Erythroblast (primary cell): Measurements from ENCODE around the gene FUBP1.

Experiments used
- DNase-seq, 2 experiments: peaks; one replicate each; lab custom pipeline; 2025; lab: John Stamatoyannopoulos, UW
- GATA1 ChIP-seq: IDR thresholded peaks from 2 replicates; pipeline ENCODE4 v1.6.1; 2011; ENCODE audit warnings: low read depth, mild to moderate bottlenecking, control low read depth, low read length, moderate library complexity
- POLR2A ChIP-seq: IDR thresholded peaks from 2 replicates; pipeline ENCODE4 v1.6.1; 2011; ENCODE audit warnings: mild to moderate bottlenecking, low read length

Gene FUBP1

DNA sequence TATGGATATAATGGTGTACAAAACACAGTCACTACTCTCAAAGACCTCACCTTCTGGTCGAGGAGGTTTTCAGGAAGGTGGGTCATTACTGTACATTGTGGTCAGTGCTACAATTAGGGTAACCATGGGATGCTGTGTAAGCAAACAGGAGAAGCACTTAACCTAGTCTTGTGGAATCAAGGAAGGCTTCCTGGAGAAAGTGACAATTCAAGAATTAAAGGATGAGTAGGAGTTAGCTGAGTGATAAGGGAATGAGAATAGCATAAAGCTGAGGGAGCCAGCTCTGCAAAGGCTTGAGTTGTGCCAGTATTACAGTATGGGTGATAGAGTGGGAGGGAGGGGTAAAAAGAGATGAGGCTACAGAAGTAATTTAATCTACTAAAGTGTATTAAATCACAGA, 73.3 kb downstream of the FUBP1 start:
- DNase-seq = no peak
- no peak for TF ChIP-seq GATA1
- no peak for TF ChIP-seq POLR2A

DNA sequence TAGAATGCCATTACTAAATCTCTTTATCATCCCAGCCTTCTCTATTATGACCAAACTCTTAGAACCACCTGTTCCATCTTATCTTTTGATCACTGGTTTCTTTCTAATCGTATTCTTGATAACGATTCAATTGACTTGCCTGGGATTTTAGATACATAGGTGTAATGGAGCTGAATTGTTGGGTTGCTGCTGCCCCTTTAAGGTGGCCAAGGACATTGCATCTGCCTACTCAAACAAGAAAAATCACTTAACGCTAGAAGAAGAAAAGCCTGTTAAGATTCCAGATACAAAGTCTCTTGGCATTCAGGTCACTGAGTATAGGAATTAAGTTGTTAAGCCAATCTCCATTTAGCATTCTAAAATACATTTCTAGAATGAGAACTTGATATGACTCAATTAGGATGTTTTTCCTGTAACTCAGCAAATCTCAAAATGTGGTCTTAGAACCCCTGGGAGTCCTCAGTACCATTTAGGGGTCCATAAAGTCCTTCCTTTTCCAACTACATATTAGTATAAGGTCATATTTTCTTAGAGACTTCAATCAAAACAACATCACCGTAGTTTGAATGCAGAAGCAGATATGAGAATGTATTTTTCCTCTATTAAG, 78.1 kb downstream of the FUBP1 start:
- TF ChIP-seq GATA1 = no peak
- DNase-seq = peak; percentile 47 to 55

DNA sequence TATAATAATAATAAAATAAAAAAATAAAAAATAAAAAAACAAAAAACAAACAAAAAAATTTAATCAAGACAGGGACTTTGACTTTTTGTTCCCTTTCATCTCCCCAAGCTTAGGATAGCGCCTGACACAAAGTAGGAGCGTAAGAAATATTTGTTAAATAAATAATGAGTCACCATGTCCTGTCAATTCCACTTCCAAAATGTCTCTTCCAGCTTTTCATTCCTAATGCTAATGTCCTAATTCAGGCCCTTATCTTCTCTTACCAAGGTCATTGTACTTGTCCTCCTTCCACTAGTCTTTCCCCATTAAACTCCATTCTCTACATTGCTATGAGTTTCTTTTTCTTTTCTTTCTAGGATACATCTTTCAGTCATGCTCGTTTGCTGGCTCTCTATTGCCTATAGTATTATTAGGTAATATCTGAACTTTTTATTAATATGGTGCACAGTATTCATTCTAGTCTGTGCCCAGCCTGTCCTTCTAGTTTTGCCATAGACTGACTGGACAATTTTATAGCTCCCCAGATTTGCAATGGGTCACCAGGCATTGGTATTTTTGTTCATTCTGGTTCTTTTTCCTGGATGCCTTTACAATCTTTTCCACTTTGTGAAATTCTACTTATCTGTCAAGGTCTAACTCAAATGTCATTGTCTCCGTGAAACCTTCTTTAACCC, 79.1 kb downstream of the FUBP1 start:
- no peak for DNase-seq
- TF ChIP-seq GATA1 (no peak), POLR2A (no peak)
